Small intestine (tissue), 7 donors: ENCODE results near the gene KCNG2. TPM values are rescaled to one million over a fixed set of nuclear protein-coding genes. Genes with fewer than 3 reads are reported as not detected.

Experiments
- DNase-seq, 2 donors: peaks; one replicate each; pipeline versions ENCODE4 v3.0.0 to v3.0.0-alpha.2; 2013
- FAIRE-seq: peaks from 2 replicates; lab custom pipeline; 2012; peaks lifted over from hg19 to GRCh38; lab: Jason Lieb, UNC
- H3K27ac ChIP-seq, 3 donors: one replicate each; pipeline ENCODE4 v1.5.1; 2013; ENCODE audit warnings: low read length in 2 of 3, mild to moderate bottlenecking in 2 of 3, control low read depth in 1 of 3, inconsistent platforms in 1 of 3, low read depth in 1 of 3, moderate library complexity in 1 of 3
- H3K27me3 ChIP-seq, 3 donors: one replicate each; pipeline ENCODE4 v1.6.1; 2013; ENCODE audit warnings: low read length in 3 of 3, inconsistent platforms in 1 of 3; ENCODE audit not compliant: control insufficient read depth in 3 of 3, insufficient read depth in 3 of 3
- H3K36me3 ChIP-seq, 3 donors: one replicate each; pipeline ENCODE4 v1.6.1; 2013; ENCODE audit warnings: low read length in 3 of 3, inconsistent platforms in 1 of 3, low read depth in 1 of 3, mild to moderate bottlenecking in 1 of 3, moderate library complexity in 1 of 3; ENCODE audit not compliant: control insufficient read depth in 3 of 3, insufficient read depth in 2 of 3
- H3K4me1 ChIP-seq, 3 donors: one replicate each; pipeline ENCODE4 v1.6.1; 2013; ENCODE audit warnings: low read length in 2 of 3, inconsistent platforms in 1 of 3, low read depth in 1 of 3, mild to moderate bottlenecking in 1 of 3, moderate library complexity in 1 of 3; ENCODE audit not compliant: control insufficient read depth in 3 of 3, insufficient read depth in 2 of 3
- H3K4me3 ChIP-seq, 3 donors: one replicate each; pipeline ENCODE4 v1.5.1; 2013; ENCODE audit warnings: low read length in 3 of 3, control low read depth in 1 of 3, inconsistent platforms in 1 of 3, low read depth in 1 of 3, mild to moderate bottlenecking in 1 of 3, moderate library complexity in 1 of 3
- H3K9me3 ChIP-seq, 2 donors: one replicate each; pipeline ENCODE4 v1.6.1; 2013; ENCODE audit warnings: low read depth in 1 of 2, low read length in 1 of 2; ENCODE audit not compliant: control insufficient read depth in 2 of 2, insufficient read depth in 1 of 2
- WGBS, 3 donors: extraction: QIAGEN DNeasy Blood & Tissue Kit; methylation state at CpG; one replicate each; pipeline ENCODE4 v1.1.7; 2013; 5-methylcytosine and 5-hydroxymethylcytosine counted together
- polyA plus RNA-seq, 4 donors: library from polyadenylated mRNA; stranded (reverse) in 3 of 4; unstranded in 1 of 4; fragments of 200-250 nt in 3 of 4; fragments of 120-200 nt in 1 of 4; gene quantifications; one replicate each; pipeline versions ENCODE4 v1.2.1 to v1.2.3, GENCODE V29; 2013
- donor health status: healthy with polysubstance abuse.
- donor health status: control.
- donor health status: control.
- donor health status: Bipolar disorder and iron deficiency.
- donor health status: healthy.

The KCNG2 gene
- polyA plus RNA-seq, 4 donors, result 0.10 to 0.30 TPM; not detected in 2

- no peak for FAIRE-seq
- H3K27ac ChIP-seq, result no peak overlapping the region
- no peaks in the 10 kb centered on the region for H3K36me3 ChIP-seq
Observed at GRCh38 chr18:79896738-79897137, 99.0 kb downstream of the KCNG2 start.

GRCh38 chr18:79897940-79898625 is 100.3 kb downstream of the KCNG2 start:
- H3K4me3 ChIP-seq, result no peak overlapping the region
- no peak for FAIRE-seq

More at GRCh38 chr18:79896738-79897137, 99.0 kb downstream of the KCNG2 start:
- WGBS, 3 donors, result 70 to 94% (median 75%) methylated on average over 3 of the region's 3 CpGs
- H3K27me3 ChIP-seq, result no peaks in the 10 kb centered on the region
- peaks cover 6 to 45% of the 10 kb centered on the region in 2 donors for H3K9me3 ChIP-seq
- H3K4me3 ChIP-seq, result no peak overlapping the region
- no peaks in the 10 kb centered on the region for H3K4me1 ChIP-seq
- DNase-seq, result no peak

DNA sequence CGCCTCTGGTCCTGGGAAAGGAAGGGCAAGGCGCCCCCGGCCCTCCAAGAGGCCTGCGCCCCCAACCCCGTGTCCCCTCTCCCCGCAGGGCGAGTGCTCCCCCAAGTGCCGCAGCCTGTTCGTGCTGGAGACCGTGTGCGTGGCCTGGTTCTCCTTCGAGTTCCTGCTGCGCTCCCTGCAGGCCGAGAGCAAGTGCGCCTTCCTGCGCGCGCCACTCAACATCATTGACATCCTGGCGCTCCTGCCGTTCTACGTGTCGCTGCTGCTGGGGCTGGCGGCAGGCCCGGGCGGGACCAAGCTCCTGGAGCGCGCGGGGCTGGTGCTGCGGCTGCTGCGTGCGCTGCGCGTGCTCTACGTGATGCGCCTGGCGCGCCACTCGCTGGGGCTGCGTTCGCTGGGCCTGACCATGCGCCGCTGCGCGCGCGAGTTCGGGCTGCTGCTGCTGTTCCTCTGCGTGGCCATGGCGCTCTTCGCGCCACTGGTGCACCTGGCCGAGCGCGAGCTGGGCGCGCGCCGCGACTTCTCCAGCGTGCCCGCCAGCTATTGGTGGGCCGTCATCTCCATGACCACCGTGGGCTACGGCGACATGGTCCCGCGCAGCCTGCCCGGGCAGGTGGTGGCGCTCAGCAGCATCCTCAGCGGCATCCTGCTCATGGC is 101.3 kb downstream of the KCNG2 start:
- Histone ChIP-seq H3K27ac (no peak overlapping the region), H3K9me3 (peaks cover 6 to 47% of the 10 kb centered on the region in 2 donors), H3K4me1 (no peaks in the 10 kb centered on the region), H3K27me3 (no peaks in the 10 kb centered on the region), H3K4me3 (no peak overlapping the region), H3K36me3 (peaks cover 0 to 16% (median 2%) of the 10 kb centered on the region in 3 donors)
- DNase-seq (no peak), FAIRE-seq (no peak)
- 84 to 86% (median 84%) methylated on average over 64 to 70 of the region's 70 CpGs for WGBS, 3 donors

More at GRCh38 chr18:79897940-79898625, 100.3 kb downstream of the KCNG2 start:
- H3K4me1 ChIP-seq, result no peaks in the 10 kb centered on the region
- peaks cover 6 to 48% of the 10 kb centered on the region in 2 donors for H3K9me3 ChIP-seq
- H3K36me3 ChIP-seq, result peaks cover 0 to 7% (median 0%) of the 10 kb centered on the region in 3 donors
- 93 to 97% (median 93%) methylated on average over 15 of the region's 15 CpGs for WGBS, 3 donors
- DNase-seq, result no peak
- H3K27ac ChIP-seq, result no peak overlapping the region
- no peaks in the 10 kb centered on the region for H3K27me3 ChIP-seq

DNA sequence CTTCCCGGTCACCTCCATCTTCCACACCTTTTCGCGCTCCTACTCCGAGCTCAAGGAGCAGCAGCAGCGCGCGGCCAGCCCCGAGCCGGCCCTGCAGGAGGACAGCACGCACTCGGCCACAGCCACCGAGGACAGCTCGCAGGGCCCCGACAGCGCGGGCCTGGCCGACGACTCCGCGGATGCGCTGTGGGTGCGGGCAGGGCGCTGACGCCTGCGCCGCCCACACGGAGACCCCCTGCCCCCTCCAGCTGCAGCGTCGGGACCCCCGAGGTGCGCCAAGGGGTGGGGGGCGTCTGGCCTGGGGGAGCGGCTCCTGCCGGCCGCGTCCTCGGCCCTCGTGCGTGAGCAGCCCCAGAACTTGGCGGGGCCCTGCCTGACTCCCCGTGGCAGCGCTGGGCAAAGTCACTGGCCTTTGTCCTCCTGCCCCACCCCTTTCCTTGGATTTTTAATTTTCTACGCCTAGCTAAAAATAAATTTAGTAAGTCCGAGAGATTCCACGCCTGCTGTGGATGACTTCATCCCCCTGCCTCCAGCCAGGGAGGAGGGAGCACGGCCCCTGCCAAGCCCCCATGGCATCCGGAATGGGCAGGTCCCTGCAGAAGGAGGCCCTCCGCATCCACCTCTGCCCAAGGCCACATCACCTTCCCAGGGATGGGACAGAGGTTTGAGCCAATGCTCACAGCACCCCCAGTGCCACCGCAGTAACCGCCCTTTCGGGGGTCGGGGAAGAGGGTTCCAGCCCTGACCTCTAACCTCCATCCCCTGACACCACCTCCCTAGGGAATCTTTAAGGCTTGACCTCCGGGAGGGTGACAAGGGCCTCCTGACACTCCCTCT is 102.1 kb downstream of the KCNG2 start:
- peaks cover 0 to 21% (median 3%) of the 10 kb centered on the region in 3 donors for H3K36me3 ChIP-seq
- no peak overlapping the region for H3K4me3 ChIP-seq
- H3K4me1 ChIP-seq, result no peaks in the 10 kb centered on the region
- 82 to 92% (median 90%) methylated on average over 32 to 53 of the region's 53 CpGs for WGBS, 3 donors
- peaks cover 6 to 47% of the 10 kb centered on the region in 2 donors for H3K9me3 ChIP-seq
- H3K27ac ChIP-seq, result no peak overlapping the region
- no peaks in the 10 kb centered on the region for H3K27me3 ChIP-seq
- FAIRE-seq (no peak), DNase-seq (no peak)

GRCh38 chr18:79900610-79901570 is 103.2 kb downstream of the KCNG2 start:
- H3K9me3 ChIP-seq, result peaks cover 6 to 44% of the 10 kb centered on the region in 2 donors
- no peak for DNase-seq

GRCh38 chr18:79901665-79902064 is 103.9 kb downstream of the KCNG2 start:
- H3K36me3 ChIP-seq, result peaks cover 0 to 21% (median 3%) of the 10 kb centered on the region in 3 donors
- H3K4me3 ChIP-seq, result no peak overlapping the region
- WGBS, 3 donors, result 95 to 97% (median 95%) methylated on average over 13 of the region's 13 CpGs
- FAIRE-seq, result no peak
- DNase-seq, result no peak
- no peaks in the 10 kb centered on the region for H3K4me1 ChIP-seq
- H3K27ac ChIP-seq, result no peak overlapping the region
- no peaks in the 10 kb centered on the region for H3K27me3 ChIP-seq
- H3K9me3 ChIP-seq, result peaks cover 6 to 41% of the 10 kb centered on the region in 2 donors

More at GRCh38 chr18:79900610-79901570, 103.2 kb downstream of the KCNG2 start:
- Histone ChIP-seq H3K4me3 (no peak overlapping the region), H3K36me3 (peaks cover 0 to 21% (median 3%) of the 10 kb centered on the region in 3 donors), H3K27ac (no peak overlapping the region), H3K4me1 (no peaks in the 10 kb centered on the region), H3K27me3 (no peaks in the 10 kb centered on the region)
- no peak for FAIRE-seq
- 94 to 97% (median 96%) methylated on average over 28 of the region's 28 CpGs for whole genome bisulfite sequencing, 3 donors

DNA sequence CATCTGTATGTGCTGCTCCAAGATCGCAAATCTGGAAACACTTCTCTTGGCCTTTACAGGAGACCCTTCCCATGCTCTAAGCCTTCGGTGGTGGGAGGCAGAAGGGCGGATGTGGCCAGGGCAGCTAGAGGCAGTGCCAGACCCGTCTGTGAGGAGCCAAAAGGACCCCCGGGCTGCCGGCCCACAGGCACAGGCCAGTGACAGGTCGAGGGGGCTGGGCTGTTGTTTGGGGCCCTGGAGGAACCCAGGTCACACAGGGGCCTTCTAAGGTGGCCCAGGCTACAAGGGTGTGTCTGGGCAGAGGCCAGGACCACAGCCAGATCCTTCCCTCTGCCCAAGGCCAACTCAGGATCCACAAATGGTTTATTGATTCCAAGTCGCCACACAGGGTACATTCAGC is 104.3 kb downstream of the KCNG2 start:
- Histone ChIP-seq H3K27me3 (no peaks in the 10 kb centered on the region), H3K27ac (no peak overlapping the region), H3K36me3 (peaks cover 0 to 21% (median 3%) of the 10 kb centered on the region in 3 donors), H3K9me3 (peaks cover 6 to 38% of the 10 kb centered on the region in 2 donors), H3K4me3 (no peak overlapping the region), H3K4me1 (no peaks in the 10 kb centered on the region)
- DNase-seq (no peak), FAIRE-seq (no peak)
- 92 to 95% (median 94%) methylated on average over 8 of the region's 8 CpGs for WGBS, 3 donors
